ENCODE data around the gene RAD9A.

The RAD9A gene

DNA sequence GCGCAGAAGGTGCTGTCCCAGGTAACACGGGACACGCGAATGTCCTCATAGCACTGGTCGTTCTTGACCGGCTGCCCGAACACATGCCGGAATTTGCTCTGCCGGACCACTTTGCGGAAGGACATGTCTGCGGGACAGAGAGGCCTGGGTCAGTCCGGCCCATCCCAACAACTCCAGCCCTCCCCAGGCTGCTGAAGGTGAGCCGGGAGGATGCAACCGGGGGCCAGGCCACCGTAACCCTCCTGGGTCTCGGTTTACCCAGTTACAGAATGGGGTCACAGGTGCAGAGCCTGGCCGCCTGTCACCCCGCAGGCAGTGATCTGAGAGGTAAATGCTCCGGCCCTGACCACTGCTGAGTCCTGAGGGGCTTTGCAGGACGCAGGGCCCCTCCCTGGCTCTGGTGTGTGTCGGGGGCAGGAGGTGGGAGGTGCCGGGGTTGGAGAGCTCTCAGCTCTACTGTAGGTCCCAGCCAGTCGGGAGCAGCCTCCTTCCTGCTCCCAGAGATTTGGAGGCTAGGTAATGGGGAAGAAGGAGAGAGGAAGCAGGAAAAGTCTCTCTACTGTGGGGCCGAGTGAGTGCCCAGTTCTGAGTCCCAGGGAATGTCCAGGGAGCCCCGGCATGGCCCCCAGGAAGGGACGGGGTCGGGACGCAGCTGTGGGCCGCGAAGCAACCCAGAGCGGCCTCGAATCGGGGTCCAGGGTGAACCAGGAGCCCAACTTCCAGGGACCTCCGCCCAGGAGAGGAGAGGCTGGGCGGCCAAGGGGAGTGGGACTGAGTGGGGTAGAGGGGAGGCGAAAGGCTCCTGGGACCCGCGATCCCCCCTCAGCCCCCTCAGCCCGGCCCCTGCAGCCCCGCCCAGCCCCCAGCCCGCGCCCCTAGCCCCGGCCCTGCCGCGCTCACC, 51.0 kb downstream of the RAD9A start:
- FAIRE-seq, result no peak

DNA sequence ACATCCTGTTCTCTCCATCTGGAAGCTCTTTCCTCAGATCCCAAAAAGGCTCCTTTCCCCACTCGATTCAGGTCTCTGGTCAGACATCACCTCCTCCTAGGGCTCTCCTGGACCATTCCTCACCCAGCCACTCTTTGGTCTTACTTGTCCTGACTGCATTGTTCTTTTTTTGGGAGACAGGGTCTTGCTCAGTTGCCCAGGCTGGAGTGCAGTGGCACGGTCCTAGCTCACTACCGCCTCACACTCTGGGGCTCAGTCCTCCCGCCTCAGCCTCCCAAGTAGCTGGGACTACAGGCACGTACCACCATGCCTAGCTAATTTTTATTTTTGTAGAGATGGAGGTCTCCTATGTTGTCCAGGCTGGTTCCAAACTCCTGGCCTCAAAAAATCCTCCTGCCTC, 53.7 kb downstream of the RAD9A start:
- no peak for FAIRE-seq

Data from endometrium (tissue), 2 donors.